K562 (cell line): ENCODE results near the gene SPRR2D. TPM values are rescaled to one million over a fixed set of nuclear protein-coding genes. Genes with fewer than 3 reads are reported as not detected.

Experiments
- polyA plus RNA-seq, 8 experiments: library from polyadenylated mRNA; depleted of rRNA in 4 of 8; stranded (reverse) in 5 of 8; unstranded in 3 of 8; fragments of >200 nt; fragmentation: Nextera tagmentation in 2 of 8; fragmentation: Illumina TruSeq in 1 of 8; extraction: Ambion mirVana in 2 of 8; extraction: Trizol in 1 of 8; gene quantifications; 2 replicates each; pipeline versions ENCODE4 v1.2.1 to v1.2.3, GENCODE V29; 2011 to 2014; ENCODE audit warnings: inconsistent platforms in 1 of 8, missing spikeins in 1 of 8
- small RNA-seq: library from RNA; depleted of rRNA; stranded (forward); fragments of <200 nt; gene quantifications from one replicate; pipeline ENCODE3, GENCODE V24; 2014
- total RNA-seq, 7 experiments: library from RNA; depleted of rRNA in 6 of 7; stranded (reverse); fragments of >200 nt in 6 of 7; fragmentation: Illumina TruSeq in 2 of 7; extraction: Trizol in 2 of 7; gene quantifications; 2 replicates each; pipeline versions ENCODE4 v1.2.1 to v1.2.3, GENCODE V29; 2011 to 2021; ENCODE audit warnings: low replicate concordance in 1 of 7

The SPRR2D gene
- total and polyA plus RNA-seq, 9 of the 15 experiments (the other 6 are each of a cell fraction or from before 2014, with no cell fraction given), result 0.91 to 5.1 (median 3.2) TPM; not detected in 1

Small RNAs within 50 kb of the gene (small RNA-seq; reads per million reads assigned to genes)
- gene AL356867.1, result not detected
- gene RF00322, result not detected

Other genes with a start within 250 kb of the SPRR2D start
Only the 7 nearest of the 21 such genes appear.
- not detected in 2 replicates for gene SPRR4, start 70.5 kb downstream of the SPRR2D start, total RNA-seq (2014; rRNA removed)
- not detected in 2 replicates for gene SPRR4, start 70.5 kb downstream of the SPRR2D start, total RNA-seq (2014; rRNA removed; fragmentation: Illumina TruSeq; extraction: Trizol)
- not detected in 2 replicates for gene SPRR4, start 70.5 kb downstream of the SPRR2D start, total RNA-seq (2015; rRNA removed; fragmentation: Illumina TruSeq; extraction: Trizol)
- gene SPRR4, start 70.5 kb downstream of the SPRR2D start, total RNA-seq (2021), result not detected in 2 replicates
- not detected in 2 replicates for gene SPRR4, start 70.5 kb downstream of the SPRR2D start, polyA plus RNA-seq (2011; rRNA removed)
- not detected in 2 replicates for gene SPRR4, start 70.5 kb downstream of the SPRR2D start, polyA plus RNA-seq (2014; fragmentation: Illumina TruSeq; extraction: Trizol)
- not detected for gene SPRR4, start 70.5 kb downstream of the SPRR2D start, polyA plus RNA-seq (2014; fragmentation: Nextera tagmentation; extraction: Ambion mirVana)
- not detected in 2 replicates for gene SPRR4, start 70.5 kb downstream of the SPRR2D start, polyA plus RNA-seq (2014; rRNA removed)
- not detected in 2 replicates for gene SPRR1A, start 57.0 kb downstream of the SPRR2D start, total RNA-seq (2014; rRNA removed)
- not detected in 2 replicates for gene SPRR1A, start 57.0 kb downstream of the SPRR2D start, total RNA-seq (2014; rRNA removed; fragmentation: Illumina TruSeq; extraction: Trizol)
- gene SPRR1A, start 57.0 kb downstream of the SPRR2D start, total RNA-seq (2015; rRNA removed; fragmentation: Illumina TruSeq; extraction: Trizol), result not detected in 2 replicates
- not detected in 2 replicates for gene SPRR1A, start 57.0 kb downstream of the SPRR2D start, total RNA-seq (2021)
- gene SPRR1A, start 57.0 kb downstream of the SPRR2D start, polyA plus RNA-seq (2011; rRNA removed), result not detected in 2 replicates
- gene SPRR1A, start 57.0 kb downstream of the SPRR2D start, polyA plus RNA-seq (2014; fragmentation: Illumina TruSeq; extraction: Trizol), result not detected in 2 replicates
- not detected for gene SPRR1A, start 57.0 kb downstream of the SPRR2D start, polyA plus RNA-seq (2014; fragmentation: Nextera tagmentation; extraction: Ambion mirVana)
- gene SPRR1A, start 57.0 kb downstream of the SPRR2D start, polyA plus RNA-seq (2014; rRNA removed), result not detected in 2 replicates
- gene SPRR3, start 39.4 kb downstream of the SPRR2D start, total RNA-seq (2014; rRNA removed), result not detected in 2 replicates
- not detected in 2 replicates for gene SPRR3, start 39.4 kb downstream of the SPRR2D start, total RNA-seq (2014; rRNA removed; fragmentation: Illumina TruSeq; extraction: Trizol)
- gene SPRR3, start 39.4 kb downstream of the SPRR2D start, total RNA-seq (2015; rRNA removed; fragmentation: Illumina TruSeq; extraction: Trizol), result not detected in 2 replicates
- gene SPRR3, start 39.4 kb downstream of the SPRR2D start, total RNA-seq (2021), result not detected in 2 replicates
- not detected in 2 replicates for gene SPRR3, start 39.4 kb downstream of the SPRR2D start, polyA plus RNA-seq (2011; rRNA removed)
- gene SPRR3, start 39.4 kb downstream of the SPRR2D start, polyA plus RNA-seq (2014; fragmentation: Illumina TruSeq; extraction: Trizol), result not detected in 2 replicates
- not detected for gene SPRR3, start 39.4 kb downstream of the SPRR2D start, polyA plus RNA-seq (2014; fragmentation: Nextera tagmentation; extraction: Ambion mirVana)
- not detected in 2 replicates for gene SPRR3, start 39.4 kb downstream of the SPRR2D start, polyA plus RNA-seq (2014; rRNA removed)
- gene SPRR1B, start 9.9 kb downstream of the SPRR2D start, total RNA-seq (2014; rRNA removed), result not detected in 2 replicates
- gene SPRR1B, start 9.9 kb downstream of the SPRR2D start, total RNA-seq (2014; rRNA removed; fragmentation: Illumina TruSeq; extraction: Trizol), result not detected in 2 replicates
- not detected in 2 replicates for gene SPRR1B, start 9.9 kb downstream of the SPRR2D start, total RNA-seq (2015; rRNA removed; fragmentation: Illumina TruSeq; extraction: Trizol)
- not detected in 2 replicates for gene SPRR1B, start 9.9 kb downstream of the SPRR2D start, total RNA-seq (2021)
- gene SPRR1B, start 9.9 kb downstream of the SPRR2D start, polyA plus RNA-seq (2011; rRNA removed), result not detected in 2 replicates
- gene SPRR1B, start 9.9 kb downstream of the SPRR2D start, polyA plus RNA-seq (2014; fragmentation: Illumina TruSeq; extraction: Trizol), result not detected in 2 replicates
- gene SPRR1B, start 9.9 kb downstream of the SPRR2D start, polyA plus RNA-seq (2014; fragmentation: Nextera tagmentation; extraction: Ambion mirVana), result not detected
- gene SPRR1B, start 9.9 kb downstream of the SPRR2D start, polyA plus RNA-seq (2014; rRNA removed), result not detected in 2 replicates
- not detected in 2 replicates for gene SPRR2A, start 16.4 kb upstream of the SPRR2D start, total RNA-seq (2014; rRNA removed)
- gene SPRR2A, start 16.4 kb upstream of the SPRR2D start, total RNA-seq (2014; rRNA removed; fragmentation: Illumina TruSeq; extraction: Trizol), result not detected in 2 replicates
- gene SPRR2A, start 16.4 kb upstream of the SPRR2D start, total RNA-seq (2015; rRNA removed; fragmentation: Illumina TruSeq; extraction: Trizol), result not detected in 2 replicates
- gene SPRR2A, start 16.4 kb upstream of the SPRR2D start, total RNA-seq (2021), result not detected in 2 replicates
- not detected in 2 replicates for gene SPRR2A, start 16.4 kb upstream of the SPRR2D start, polyA plus RNA-seq (2011; rRNA removed)
- gene SPRR2A, start 16.4 kb upstream of the SPRR2D start, polyA plus RNA-seq (2014; fragmentation: Illumina TruSeq; extraction: Trizol), result not detected in 2 replicates
- gene SPRR2A, start 16.4 kb upstream of the SPRR2D start, polyA plus RNA-seq (2014; fragmentation: Nextera tagmentation; extraction: Ambion mirVana), result under 1 TPM in 1 of 2 experiments, not detected in 1; 0.17 TPM
- not detected in 2 replicates for gene SPRR2A, start 16.4 kb upstream of the SPRR2D start, polyA plus RNA-seq (2014; rRNA removed)
- gene SPRR2B, start 30.5 kb upstream of the SPRR2D start, total RNA-seq (2014; rRNA removed), result not detected in 2 replicates
- gene SPRR2B, start 30.5 kb upstream of the SPRR2D start, total RNA-seq (2014; rRNA removed; fragmentation: Illumina TruSeq; extraction: Trizol), result not detected in 2 replicates
- gene SPRR2B, start 30.5 kb upstream of the SPRR2D start, total RNA-seq (2015; rRNA removed; fragmentation: Illumina TruSeq; extraction: Trizol), result not detected in 2 replicates
- gene SPRR2B, start 30.5 kb upstream of the SPRR2D start, total RNA-seq (2021), result not detected in 2 replicates
- gene SPRR2B, start 30.5 kb upstream of the SPRR2D start, polyA plus RNA-seq (2011; rRNA removed), result not detected in 2 replicates
- gene SPRR2B, start 30.5 kb upstream of the SPRR2D start, polyA plus RNA-seq (2014; fragmentation: Illumina TruSeq; extraction: Trizol), result not detected in 2 replicates
- not detected for gene SPRR2B, start 30.5 kb upstream of the SPRR2D start, polyA plus RNA-seq (2014; fragmentation: Nextera tagmentation; extraction: Ambion mirVana)
- gene SPRR2B, start 30.5 kb upstream of the SPRR2D start, polyA plus RNA-seq (2014; rRNA removed), result not detected in 2 replicates
- gene SPRR2E, start 53.4 kb upstream of the SPRR2D start, total RNA-seq (2014; rRNA removed), result not detected in 2 replicates
- not detected in 2 replicates for gene SPRR2E, start 53.4 kb upstream of the SPRR2D start, total RNA-seq (2014; rRNA removed; fragmentation: Illumina TruSeq; extraction: Trizol)
- gene SPRR2E, start 53.4 kb upstream of the SPRR2D start, total RNA-seq (2015; rRNA removed; fragmentation: Illumina TruSeq; extraction: Trizol), result not detected in 2 replicates
- gene SPRR2E, start 53.4 kb upstream of the SPRR2D start, total RNA-seq (2021), result not detected in 2 replicates
- not detected in 2 replicates for gene SPRR2E, start 53.4 kb upstream of the SPRR2D start, polyA plus RNA-seq (2011; rRNA removed)
- not detected in 2 replicates for gene SPRR2E, start 53.4 kb upstream of the SPRR2D start, polyA plus RNA-seq (2014; fragmentation: Illumina TruSeq; extraction: Trizol)
- not detected for gene SPRR2E, start 53.4 kb upstream of the SPRR2D start, polyA plus RNA-seq (2014; fragmentation: Nextera tagmentation; extraction: Ambion mirVana)
- gene SPRR2E, start 53.4 kb upstream of the SPRR2D start, polyA plus RNA-seq (2014; rRNA removed), result not detected in 2 replicates